GM23248 (cell line): ENCODE data around the gene ARID1B. TPM values are rescaled to one million over a fixed set of nuclear protein-coding genes. Genes with fewer than 3 reads are reported as not detected.

Experiments
- DNase-seq: peaks from one replicate; pipeline ENCODE4 v3.0.0-alpha.2; 2015
- H2AFZ ChIP-seq: fragments of 200-600 bp; sonication (generic); 2 replicates; pipeline ENCODE4 v1.6.1; 2016; ENCODE audit warnings: antibody characterized with exemption
- H3F3A ChIP-seq: fragments of 200-600 bp; sonication (generic); 2 replicates; pipeline ENCODE4 v1.6.1; 2016; ENCODE audit warnings: mild to moderate bottlenecking, antibody characterized with exemption, mixed run types; ENCODE audit not compliant: insufficient read depth
- H3K27ac ChIP-seq: fragments of 200-600 bp; sonication (generic); 2 replicates; pipeline ENCODE4 v1.5.1; 2016; ENCODE audit warnings: mild to moderate bottlenecking
- H3K27me3 ChIP-seq: fragments of 200-600 bp; sonication (generic); replicated peaks from 2 replicates; pipeline ENCODE4 v1.6.1; 2016; ENCODE audit warnings: mild to moderate bottlenecking; ENCODE audit not compliant: insufficient read depth
- H3K36me3 ChIP-seq: fragments of 200-600 bp; sonication (generic); 2 replicates; pipeline ENCODE4 v1.6.1; 2016; ENCODE audit warnings: low read depth, mild to moderate bottlenecking
- H3K4me1 ChIP-seq: fragments of 200-600 bp; sonication (generic); 2 replicates; pipeline ENCODE4 v1.6.1; 2016; ENCODE audit warnings: mild to moderate bottlenecking; ENCODE audit not compliant: insufficient read depth
- H3K4me2 ChIP-seq: fragments of 200-600 bp; sonication (generic); one replicate; pipeline ENCODE4 v1.6.1; 2016; ENCODE audit warnings: mild to moderate bottlenecking; ENCODE audit not compliant: unreplicated experiment
- H3K4me3 ChIP-seq: fragments of 200-600 bp; sonication (generic); 2 replicates; pipeline ENCODE4 v1.5.1; 2016; ENCODE audit warnings: mild to moderate bottlenecking
- H3K79me2 ChIP-seq: fragments of 200-600 bp; sonication (generic); 2 replicates; pipeline ENCODE4 v1.6.1; 2016; ENCODE audit warnings: mild to moderate bottlenecking; ENCODE audit not compliant: insufficient read depth
- H3K9ac ChIP-seq: fragments of 200-600 bp; sonication (generic); 2 replicates; pipeline ENCODE4 v1.6.1; 2016; ENCODE audit warnings: mild to moderate bottlenecking
- H3K9me2 ChIP-seq: fragments of 200-600 bp; sonication (generic); 2 replicates; pipeline ENCODE4 v1.6.1; 2016; ENCODE audit warnings: mixed run types, mild to moderate bottlenecking, moderate library complexity; ENCODE audit not compliant: insufficient read depth
- H3K9me3 ChIP-seq: fragments of 200-600 bp; sonication (generic); one replicate; pipeline ENCODE4 v1.6.1; 2017; ENCODE audit warnings: low read depth
- H4K20me1 ChIP-seq: fragments of 200-600 bp; sonication (generic); 2 replicates; pipeline ENCODE4 v1.6.0; 2016; ENCODE audit not compliant: insufficient read depth
- EZH2 ChIP-seq: fragments of 200-600 bp; sonication (generic); IDR thresholded peaks from 2 replicates; pipeline ENCODE4 v1.6.1; 2018; ENCODE audit warnings: antibody characterized with exemption, mild to moderate bottlenecking; ENCODE audit not compliant: insufficient read depth, poor library complexity, severe bottlenecking
- EZH2phosphoT487 ChIP-seq: fragments of 200-600 bp; sonication (generic); IDR thresholded peaks from 2 replicates; pipeline ENCODE4 v1.6.1; 2018; ENCODE audit warnings: antibody characterized with exemption, moderate library complexity, mild to moderate bottlenecking, low read depth; ENCODE audit not compliant: insufficient read depth
- WGBS, 2 experiments: methylation state at CpG; one replicate each; pipeline ENCODE4 v1.1.6; 2015 to 2017; ENCODE audit warnings: low lambda C conversion rate in 2 of 2, low coverage in 1 of 2; ENCODE audit errors: missing lambda C conversion rate in 2 of 2; 5-methylcytosine and 5-hydroxymethylcytosine counted together
- in situ Hi-C: fragments of 300-500 bp; cut with MboI; formaldehyde crosslinking; loops from 2 replicates; pipeline ENCODE4 v1.15.0; 2020
- microRNA-seq: library from miRNA; unstranded; fragments of <30 nt; microRNA quantifications from one replicate; pipeline ENCODE4, GENCODE V29; 2016; ENCODE audit warnings: borderline number of aligned reads
- polyA plus RNA-seq: library from polyadenylated mRNA; unstranded; fragments of >200 nt; fragmentation: Nextera tagmentation; extraction: Ambion mirVana; gene quantifications from 2 replicates; pipeline ENCODE4 v1.2.1, GENCODE V29; 2016
- small RNA-seq: library from RNA; depleted of rRNA; stranded (forward); fragments of <200 nt; gene quantifications from one replicate; pipeline ENCODE3, GENCODE V24; 2014; ENCODE audit warnings: low read depth, low replicate concordance
- total RNA-seq: library from RNA; depleted of rRNA; stranded (reverse); fragments of >200 nt; shearing (Covaris generic); gene quantifications from 2 replicates; pipeline ENCODE4 v1.2.3, GENCODE V29; 2014

ARID1B gene
- total and polyA plus RNA-seq, 2 experiments from 2014 or later = 19.3 to 21.2 TPM

GRCh38 chr6:157253699-157254098 lies 476.5 kb downstream of the ARID1B start:
- Histone ChIP-seq H3K4me1 (no peaks in the 10 kb centered on the region), H3K4me2 (no peak overlapping the region), H3K4me3 (no peak overlapping the region), H3K9ac (no peak overlapping the region), H3K9me3 (no peaks in the 10 kb centered on the region), H3K27me3 (no peaks in the 10 kb centered on the region), H3F3A (no peaks in the 10 kb centered on the region), H3K9me2 (no peaks in the 10 kb centered on the region), H2AFZ (no peak overlapping the region), H3K36me3 (no peaks in the 10 kb centered on the region), H4K20me1 (no peaks in the 10 kb centered on the region), H3K27ac (no peak overlapping the region), H3K79me2 (no peaks in the 10 kb centered on the region)
- TF ChIP-seq EZH2phosphoT487 = no peak
- no peak for TF ChIP-seq EZH2
- 83% methylated on average over 7 of the region's 7 CpGs for WGBS, 2 experiments
- DNase-seq = no peak
- in situ Hi-C loops = no loop called here

DNA sequence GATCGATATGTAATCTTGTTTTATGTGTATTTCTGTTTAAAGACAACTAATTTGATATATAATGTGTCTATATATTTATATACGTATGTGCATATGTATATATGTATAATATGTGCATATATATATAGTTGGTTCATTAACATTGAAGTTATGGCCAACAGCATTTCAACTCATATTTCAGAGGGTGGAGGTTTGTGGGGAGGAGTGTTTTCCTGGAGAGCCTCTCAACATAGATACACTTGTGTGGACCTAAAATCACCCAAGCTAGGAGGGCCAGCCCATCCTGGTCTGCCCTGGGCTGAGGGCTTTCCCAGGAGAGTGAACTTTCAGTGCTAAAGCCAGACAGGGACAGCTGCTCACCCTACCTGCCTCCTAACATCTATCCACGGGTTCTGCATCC lies 477.4 kb downstream of the ARID1B start:
- DNase-seq = no peak
- H3K4me3 ChIP-seq = no peak overlapping the region
- no peaks in the 10 kb centered on the region for H4K20me1 ChIP-seq
- H3F3A ChIP-seq = no peaks in the 10 kb centered on the region
- no peaks in the 10 kb centered on the region for H3K36me3 ChIP-seq
- H3K27ac ChIP-seq = no peak overlapping the region
- H3K9me3 ChIP-seq = no peaks in the 10 kb centered on the region
- H3K9ac ChIP-seq = no peak overlapping the region
- H3K4me2 ChIP-seq = no peak overlapping the region
- WGBS, 2 experiments = 70 to 72% methylated on average over 3 of the region's 3 CpGs
- H3K9me2 ChIP-seq = no peaks in the 10 kb centered on the region
- no peaks in the 10 kb centered on the region for H3K79me2 ChIP-seq
- TF ChIP-seq EZH2 (no peak), EZH2phosphoT487 (no peak)
- no peaks in the 10 kb centered on the region for H3K4me1 ChIP-seq
- no peak overlapping the region for H2AFZ ChIP-seq
- in situ Hi-C loops = no loop called here
- no peaks in the 10 kb centered on the region for H3K27me3 ChIP-seq

- WGBS, 2 experiments = 76 to 81% methylated on average over 3 of the region's 3 CpGs
- no peaks in the 10 kb centered on the region for H3K27me3 ChIP-seq
- H3K9me2 ChIP-seq = no peaks in the 10 kb centered on the region
- H3K36me3 ChIP-seq = no peaks in the 10 kb centered on the region
- no peaks in the 10 kb centered on the region for H3K4me1 ChIP-seq
- in situ Hi-C loops = no loop called here
- H3K27ac ChIP-seq = no peak overlapping the region
- no peaks in the 10 kb centered on the region for H3F3A ChIP-seq
- no peak overlapping the region for H3K9ac ChIP-seq
- H2AFZ ChIP-seq = no peak overlapping the region
- no peaks in the 10 kb centered on the region for H4K20me1 ChIP-seq
- H3K4me2 ChIP-seq = no peak overlapping the region
- TF ChIP-seq EZH2phosphoT487 (no peak), EZH2 (no peak)
- H3K9me3 ChIP-seq = no peaks in the 10 kb centered on the region
- DNase-seq = no peak
- no peak overlapping the region for H3K4me3 ChIP-seq
- H3K79me2 ChIP-seq = no peaks in the 10 kb centered on the region
Measured at GRCh38 chr6:157255079-157255478, 477.9 kb downstream of the ARID1B start.

DNA sequence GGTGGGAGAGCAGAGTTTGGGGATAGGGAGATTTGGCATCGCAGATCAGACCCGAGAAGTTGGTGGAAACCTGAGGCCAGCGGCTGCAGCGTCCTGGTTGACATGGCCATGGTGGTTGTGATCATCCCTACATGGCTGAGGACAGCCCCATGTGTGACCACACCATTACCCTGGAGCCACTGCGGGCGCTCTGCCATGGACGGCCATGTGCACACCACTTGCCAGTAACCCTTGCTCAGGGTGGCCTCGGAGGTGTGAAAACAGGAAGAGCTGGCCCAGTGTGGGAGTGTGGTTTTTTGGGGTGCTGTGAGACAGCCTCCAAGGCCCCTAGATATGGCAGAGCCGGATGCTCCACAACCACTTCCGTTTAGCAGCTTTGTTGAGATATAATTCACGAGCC lies 481.7 kb downstream of the ARID1B start:
- no peaks in the 10 kb centered on the region for H3K9me2 ChIP-seq

DNA sequence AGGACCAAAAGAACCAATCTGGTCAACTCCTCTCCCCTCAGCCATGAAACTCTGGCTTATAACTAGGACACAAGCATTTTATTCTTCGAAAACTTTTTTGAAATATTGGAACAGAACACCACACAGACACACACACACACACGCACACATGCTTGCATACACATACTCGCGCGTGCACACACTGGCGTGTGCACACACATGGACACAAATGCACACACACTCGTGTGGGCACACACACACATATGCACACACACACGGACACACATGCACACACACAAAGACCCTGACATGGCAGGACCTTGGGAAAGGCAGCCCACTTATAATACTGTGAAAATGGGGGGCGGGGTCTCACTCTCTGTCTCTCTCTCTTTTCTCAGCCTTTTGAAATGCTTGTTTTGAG lies 482.3 kb downstream of the ARID1B start:
- Histone ChIP-seq H3K27me3 (no peaks in the 10 kb centered on the region), H3K9ac (no peak overlapping the region), H3K9me3 (no peaks in the 10 kb centered on the region), H3K9me2 (no peaks in the 10 kb centered on the region), H3K79me2 (no peaks in the 10 kb centered on the region), H3K4me1 (no peaks in the 10 kb centered on the region), H4K20me1 (no peaks in the 10 kb centered on the region), H3K27ac (no peak overlapping the region), H3K4me2 (no peak overlapping the region), H3K36me3 (no peaks in the 10 kb centered on the region), H3K4me3 (no peak overlapping the region), H3F3A (no peaks in the 10 kb centered on the region), H2AFZ (no peak overlapping the region)
- no peak for DNase-seq
- in situ Hi-C loops = no loop called here
- TF ChIP-seq EZH2phosphoT487 (no peak), EZH2 (no peak)
- 80 to 82% methylated on average over 9 of the region's 9 CpGs for WGBS, 2 experiments

More for the DNA sequence above, 481.7 kb downstream of the ARID1B start:
- no peaks in the 10 kb centered on the region for H3K27me3 ChIP-seq
- H3K36me3 ChIP-seq = no peaks in the 10 kb centered on the region
- H3K4me2 ChIP-seq = no peak overlapping the region
- H2AFZ ChIP-seq = no peak overlapping the region
- H3K9me3 ChIP-seq = no peaks in the 10 kb centered on the region
- H4K20me1 ChIP-seq = no peaks in the 10 kb centered on the region
- no peak for DNase-seq
- no peak overlapping the region for H3K9ac ChIP-seq
- TF ChIP-seq EZH2phosphoT487 (no peak), EZH2 (no peak)
- H3K27ac ChIP-seq = no peak overlapping the region
- no peaks in the 10 kb centered on the region for H3K79me2 ChIP-seq
- no peaks in the 10 kb centered on the region for H3K4me1 ChIP-seq
- H3F3A ChIP-seq = no peaks in the 10 kb centered on the region
- no peak overlapping the region for H3K4me3 ChIP-seq
- in situ Hi-C loops = no loop called here
- WGBS, 2 experiments = 90 to 91% methylated on average over 11 of the region's 11 CpGs

Small RNAs within 50 kb of the gene (microRNA-seq; reads per million reads assigned to microRNA genes)
- gene MIR4466 = not detected

Small RNAs within 50 kb of the gene (small RNA-seq; reads per million reads assigned to genes)
- gene AL355297.2 = not detected
- gene MIR4466 = not detected
